Large intestine (tissue), 1 donor: ENCODE results near the gene UCKL1. TPM values are rescaled to one million over a fixed set of nuclear protein-coding genes. Genes with fewer than 3 reads are reported as not detected.

Source experiments
- polyA plus RNA-seq: library from polyadenylated mRNA; unstranded; fragments of 120-200 nt; gene quantifications from one replicate; pipeline ENCODE4 v1.2.1, GENCODE V29; 2013

UCKL1 gene
- polyA plus RNA-seq, 1 donor: 54.2 TPM

Other genes with a start within 250 kb of the UCKL1 start
- gene ARFRP1, start 248.4 kb downstream of the UCKL1 start, polyA plus RNA-seq: 22.2 TPM
- gene ZGPAT, start 248.4 kb downstream of the UCKL1 start, polyA plus RNA-seq: 20.1 TPM
- gene LIME1, start 219.8 kb downstream of the UCKL1 start, polyA plus RNA-seq: 7.5 TPM
- 61.5 TPM for gene SLC2A4RG, start 216.6 kb downstream of the UCKL1 start, polyA plus RNA-seq
- 4.1 TPM for gene ZBTB46, start 125.2 kb downstream of the UCKL1 start, polyA plus RNA-seq
- not detected for gene ABHD16B, start 94.9 kb downstream of the UCKL1 start, polyA plus RNA-seq
- gene TPD52L2, start 91.1 kb downstream of the UCKL1 start, polyA plus RNA-seq: 63.6 TPM
- gene DNAJC5, start 61.3 kb downstream of the UCKL1 start, polyA plus RNA-seq: 21.9 TPM
- gene ZNF512B, start 13.5 kb upstream of the UCKL1 start, polyA plus RNA-seq: 8.1 TPM
- gene SAMD10, start 23.2 kb upstream of the UCKL1 start, polyA plus RNA-seq: 5.0 TPM
- 59.7 TPM for gene PRPF6, start 24.7 kb upstream of the UCKL1 start, polyA plus RNA-seq
- gene C20orf204, start 79.8 kb upstream of the UCKL1 start, polyA plus RNA-seq: 1.2 TPM
- 5.3 TPM for gene SOX18, start 93.2 kb upstream of the UCKL1 start, polyA plus RNA-seq
- 32.6 TPM for gene TCEA2, start 106.8 kb upstream of the UCKL1 start, polyA plus RNA-seq
- gene RGS19, start 123.1 kb upstream of the UCKL1 start, polyA plus RNA-seq: 5.9 TPM
- 0.81 TPM for gene OPRL1, start 123.7 kb upstream of the UCKL1 start, polyA plus RNA-seq
- 0.19 TPM for gene LKAAEAR1, start 128.0 kb upstream of the UCKL1 start, polyA plus RNA-seq
- gene NPBWR2, start 151.1 kb upstream of the UCKL1 start, polyA plus RNA-seq: not detected
- gene MYT1, start 208.0 kb upstream of the UCKL1 start, polyA plus RNA-seq: 2.6 TPM